ENCODE results near the gene ITGB7. TPM values are rescaled to one million over a fixed set of nuclear protein-coding genes. Genes with fewer than 3 reads are reported as not detected.

The ITGB7 gene
- total and polyA plus RNA-seq, 7 donors, result 0.95 to 19.9 (median 2.9) TPM

DNA sequence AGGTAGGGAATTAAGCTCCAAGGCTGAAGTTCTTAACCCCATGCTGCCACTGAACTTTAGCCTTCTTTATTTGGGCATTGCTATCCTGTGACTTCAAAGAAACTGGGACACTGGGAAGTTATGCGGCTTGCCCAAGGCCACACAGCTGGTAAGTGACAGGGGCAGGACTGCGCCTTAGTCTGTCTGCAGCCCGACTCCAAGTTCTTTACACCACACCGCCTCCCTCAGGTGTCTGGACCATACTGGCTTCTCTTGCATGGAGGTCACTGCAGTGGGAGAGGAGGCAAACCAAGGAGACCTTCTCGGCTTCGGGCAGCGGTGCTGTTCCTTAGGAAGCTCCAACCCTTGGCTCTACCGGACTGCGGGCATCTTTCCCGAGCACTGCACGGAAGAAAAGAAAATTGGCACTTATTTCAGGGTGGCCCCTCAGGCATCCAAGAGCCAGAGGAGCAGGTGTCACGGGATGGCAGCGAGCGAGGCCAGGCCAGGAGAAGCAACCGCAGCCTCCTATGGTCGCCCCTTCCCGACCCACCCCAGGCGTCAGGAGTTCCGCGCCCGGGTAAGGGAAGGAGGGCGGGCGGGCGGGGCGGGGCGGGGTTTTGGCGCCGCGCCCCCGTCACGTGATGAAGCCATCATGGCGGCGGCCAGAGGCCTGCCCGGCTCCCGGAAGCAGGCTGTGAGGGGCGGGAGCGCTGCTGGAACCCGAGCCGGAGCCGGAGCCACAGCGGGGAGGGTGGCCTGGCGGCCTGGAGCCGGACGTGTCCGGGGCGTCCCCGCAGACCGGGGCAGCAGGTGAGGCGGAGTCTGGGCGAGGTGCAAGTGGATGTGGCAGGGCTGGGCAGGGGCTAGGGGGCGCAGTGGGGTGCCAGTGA lies 44.7 kb upstream of the ITGB7 start:
- intact Hi-C loops (cut with DNase I), result loop anchor here (1.0 to 2.0 kb wide), 3 partner anchors 19 to 38 kb away; partner anchors contain the start of gene RARG

DNA sequence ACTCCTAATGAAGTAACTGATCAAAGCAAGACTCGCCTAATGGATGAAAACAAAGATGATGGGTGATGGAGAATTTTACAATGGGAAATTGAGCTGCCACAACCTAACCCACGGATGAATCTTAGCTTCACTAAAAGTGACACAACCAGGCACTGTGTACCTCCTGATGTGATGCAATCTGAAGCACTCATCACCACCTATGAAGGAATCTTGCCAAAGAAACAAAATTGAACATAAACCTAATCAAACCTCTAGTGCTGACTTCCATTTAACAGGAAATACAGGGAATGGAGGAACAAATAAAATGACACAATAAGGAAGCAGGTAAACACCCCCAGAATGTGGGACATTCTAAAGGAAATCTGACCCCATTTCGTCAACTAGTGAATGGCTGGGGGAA lies 38.2 kb upstream of the ITGB7 start:
- intact Hi-C loops (cut with DNase I), result no loop called here
- H3K9me3 ChIP-seq, result no peaks in the 10 kb centered on the region
- TF ChIP-seq POLR2AphosphoS5 (IDR thresholded peaks at IDR 0.05) (no peak), POLR2A (IDR thresholded peaks at IDR 0.05) (no peak), EP300 (IDR thresholded peaks at IDR 0.05) (no peak)
- TF ChIP-seq, protein P1, sequence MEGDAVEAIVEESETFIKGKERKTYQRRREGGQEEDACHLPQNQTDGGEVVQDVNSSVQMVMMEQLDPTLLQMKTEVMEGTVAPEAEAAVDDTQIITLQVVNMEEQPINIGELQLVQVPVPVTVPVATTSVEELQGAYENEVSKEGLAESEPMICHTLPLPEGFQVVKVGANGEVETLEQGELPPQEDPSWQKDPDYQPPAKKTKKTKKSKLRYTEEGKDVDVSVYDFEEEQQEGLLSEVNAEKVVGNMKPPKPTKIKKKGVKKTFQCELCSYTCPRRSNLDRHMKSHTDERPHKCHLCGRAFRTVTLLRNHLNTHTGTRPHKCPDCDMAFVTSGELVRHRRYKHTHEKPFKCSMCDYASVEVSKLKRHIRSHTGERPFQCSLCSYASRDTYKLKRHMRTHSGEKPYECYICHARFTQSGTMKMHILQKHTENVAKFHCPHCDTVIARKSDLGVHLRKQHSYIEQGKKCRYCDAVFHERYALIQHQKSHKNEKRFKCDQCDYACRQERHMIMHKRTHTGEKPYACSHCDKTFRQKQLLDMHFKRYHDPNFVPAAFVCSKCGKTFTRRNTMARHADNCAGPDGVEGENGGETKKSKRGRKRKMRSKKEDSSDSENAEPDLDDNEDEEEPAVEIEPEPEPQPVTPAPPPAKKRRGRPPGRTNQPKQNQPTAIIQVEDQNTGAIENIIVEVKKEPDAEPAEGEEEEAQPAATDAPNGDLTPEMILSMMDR (IDR thresholded peaks at IDR 0.05), result no peak
- H3K36me3 ChIP-seq, result no peaks in the 10 kb centered on the region
- no peaks in the 10 kb centered on the region for H3K4me1 ChIP-seq
- H3K4me3 ChIP-seq, result no peak overlapping the region
- no peak for DNase-seq
- 81 to 89% methylated on average over 3 of the region's 3 CpGs for WGBS, 2 donors
- H3K27me3 ChIP-seq, result peaks cover 0 to 11% (median 0%) of the 10 kb centered on the region in 3 donors
- H3K27ac ChIP-seq, result no peak overlapping the region

More for the DNA sequence above, 44.7 kb upstream of the ITGB7 start:
- Histone ChIP-seq H3K9me3 (no peaks in the 10 kb centered on the region), H3K36me3 (peaks cover 7 to 26% (median 8%) of the 10 kb centered on the region in 4 donors), H3K27me3 (no peaks in the 10 kb centered on the region), H3K27ac (peak overlapping the region; percentile 95 to 97 (median 96)), H3K4me3 (peak overlapping the region; percentile 79 to 98 (median 90)), H3K4me1 (peaks cover 0 to 41% (median 27%) of the 10 kb centered on the region in 4 donors)
- peak; percentile 91 for DNase-seq
- TF ChIP-seq, protein P1 (IDR thresholded peaks at IDR 0.05), result peak in 2 of 4 experiments; percentile 17 to 27
- TF ChIP-seq POLR2AphosphoS5 (IDR thresholded peaks at IDR 0.05), result peak; percentile 80 to 95 (median 86)
- TF ChIP-seq POLR2A (IDR thresholded peaks at IDR 0.05), result peak; percentile 64 to 68
- no peak for TF ChIP-seq EP300 (IDR thresholded peaks at IDR 0.05)
- WGBS, 2 donors, result 1% methylated on average over 51 of the region's 51 CpGs

DNA sequence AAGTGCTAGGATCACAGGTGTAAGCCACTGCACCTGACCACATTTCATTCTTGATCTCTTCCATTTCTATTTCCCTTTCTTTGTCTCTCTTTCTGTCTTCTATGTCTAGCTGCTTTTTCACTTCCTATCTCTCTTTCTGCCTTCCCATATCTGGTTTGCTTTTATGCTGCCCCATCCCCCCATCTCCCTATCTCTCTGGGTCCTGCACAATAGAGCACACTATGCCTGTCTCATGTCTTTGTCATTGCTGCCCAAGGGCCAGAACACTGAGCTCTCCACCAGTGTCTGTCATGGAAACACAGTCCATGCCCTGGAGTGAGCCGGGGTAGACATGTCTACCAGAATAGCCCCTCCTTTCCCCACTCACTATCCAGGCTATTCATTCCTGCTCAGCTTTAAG lies 37.3 kb upstream of the ITGB7 start:
- Histone ChIP-seq H3K4me3 (no peak overlapping the region), H3K27me3 (peaks cover 0 to 11% (median 0%) of the 10 kb centered on the region in 3 donors), H3K36me3 (no peaks in the 10 kb centered on the region), H3K4me1 (no peaks in the 10 kb centered on the region), H3K27ac (no peak overlapping the region), H3K9me3 (no peaks in the 10 kb centered on the region)
- 66 to 81% methylated on average over 1 of the region's 1 CpG for WGBS, 2 donors
- TF ChIP-seq, protein P1 (IDR thresholded peaks at IDR 0.05), result no peak
- TF ChIP-seq EP300 (IDR thresholded peaks at IDR 0.05), result no peak
- TF ChIP-seq POLR2AphosphoS5 (IDR thresholded peaks at IDR 0.05), result no peak
- TF ChIP-seq POLR2A (IDR thresholded peaks at IDR 0.05), result no peak
- intact Hi-C loops (cut with DNase I), result no loop called here
- no peak for DNase-seq

DNA sequence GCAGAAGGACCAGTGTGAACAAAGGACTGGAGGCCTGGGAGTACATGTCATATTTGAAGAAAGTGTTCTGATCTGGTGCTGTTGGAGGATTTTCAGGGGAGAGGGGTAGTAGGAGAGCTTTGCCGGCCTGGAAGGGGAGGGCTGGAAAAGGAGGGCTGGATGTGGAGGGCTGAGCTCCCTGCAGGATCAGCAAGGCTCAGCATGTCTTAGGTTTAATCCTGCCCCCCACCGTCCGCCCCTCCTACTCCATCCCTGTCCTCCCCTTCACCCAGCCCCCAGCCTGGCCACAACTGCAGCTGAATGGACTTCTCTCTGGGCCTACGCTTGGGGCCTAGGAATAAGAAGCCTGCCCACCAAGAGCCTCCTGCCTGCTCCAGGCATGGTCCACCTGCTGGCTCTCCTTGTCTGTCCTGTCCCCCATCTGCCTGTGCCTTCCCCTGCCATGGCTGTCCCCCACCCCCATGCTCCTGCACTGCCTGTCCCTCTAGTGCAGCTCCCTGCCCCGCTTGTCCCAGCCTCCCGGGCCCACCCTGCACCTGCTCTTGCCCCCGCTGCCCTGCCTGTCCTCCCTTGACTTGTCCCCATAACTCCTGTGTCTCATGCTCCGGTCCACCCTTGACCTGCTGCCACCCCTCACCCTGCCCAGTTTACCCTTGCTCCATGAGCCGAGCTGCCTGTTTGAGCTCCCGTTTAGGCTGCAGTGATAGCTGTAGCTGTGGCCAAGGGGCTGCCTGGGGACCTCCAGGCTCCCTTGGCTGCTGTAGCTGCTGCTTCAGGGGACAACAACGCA lies 34.8 kb upstream of the ITGB7 start:
- Histone ChIP-seq H3K4me3 (no peak overlapping the region), H3K27ac (no peak overlapping the region), H3K27me3 (peaks cover 0 to 11% (median 0%) of the 10 kb centered on the region in 3 donors), H3K4me1 (no peaks in the 10 kb centered on the region), H3K36me3 (no peaks in the 10 kb centered on the region), H3K9me3 (no peaks in the 10 kb centered on the region)
- intact Hi-C loops (cut with DNase I), result no loop called here
- no peak for DNase-seq
- TF ChIP-seq POLR2A (IDR thresholded peaks at IDR 0.05) (no peak), EP300 (IDR thresholded peaks at IDR 0.05) (no peak), POLR2AphosphoS5 (IDR thresholded peaks at IDR 0.05) (no peak)
- TF ChIP-seq, protein P1 (IDR thresholded peaks at IDR 0.05), result no peak
- 85 to 88% methylated on average over 11 of the region's 11 CpGs for WGBS, 2 donors

Data from sigmoid colon (tissue), 7 donors.